K562 (cell line): ENCODE measurements around the gene HMOX1. TPM values are rescaled to one million over a fixed set of nuclear protein-coding genes. Genes with fewer than 3 reads are reported as not detected.

Experiments
- ATF1 ChIP-seq, 2 experiments: fragments of 450-650 bp in 1 of 2; IDR thresholded peaks; 2 replicates each; pipeline ENCODE4 v1.6.1; 2016; ENCODE audit warnings: missing compliant biosample characterization in 1 of 2, missing genetic modification characterization in 1 of 2
- CSDE1 ChIP-seq, 2 experiments: fragments of 450-650 bp; IDR thresholded peaks; 2 replicates each; pipeline ENCODE4 v1.6.1; 2016; ENCODE audit warnings: mild to moderate bottlenecking in 1 of 2
- CTBP1 ChIP-seq: fragments of 450-650 bp; IDR thresholded peaks from 2 replicates; pipeline ENCODE4 v1.6.1; 2016; ENCODE audit warnings: borderline replicate concordance
- ESRRA ChIP-seq: fragments of 450-650 bp; IDR thresholded peaks from 2 replicates; pipeline ENCODE4 v1.6.1; 2014; ENCODE audit warnings: low read depth, mild to moderate bottlenecking, moderate library complexity, borderline replicate concordance
- FOXP1 ChIP-seq: sonication (generic); formaldehyde crosslinking; IDR thresholded peaks from 2 replicates; pipeline ENCODE4 v1.8.0; 2022; ENCODE audit warnings: mild to moderate bottlenecking, missing genetic modification reagents
- GATAD2B ChIP-seq: fragments of 450-650 bp; IDR thresholded peaks from 2 replicates; pipeline ENCODE4 v1.6.1; 2017; ENCODE audit warnings: mild to moderate bottlenecking, borderline replicate concordance
- SMAD3 ChIP-seq: fragments of 450-650 bp; formaldehyde crosslinking; conservative IDR thresholded peaks from 2 replicates; pipeline ENCODE4 v1.4.0; 2020; ENCODE audit warnings: mild to moderate bottlenecking
- SMARCA5 ChIP-seq: fragments of 450-650 bp; IDR thresholded peaks from 2 replicates; pipeline ENCODE4 v1.6.1; 2016
- SMC3 ChIP-seq: conservative IDR thresholded peaks from 2 replicates; pipeline ENCODE4 v1.6.1; 2011; ENCODE audit warnings: low read depth, low read length, improper control_type of control experiment; ENCODE audit not compliant: insufficient read depth
- ZKSCAN8 ChIP-seq: fragments of 200-800 bp; sonication (Bioruptor generic); IDR thresholded peaks from 2 replicates; pipeline ENCODE4 v1.6.1; 2016; ENCODE audit warnings: missing genetic modification characterization, missing compliant biosample characterization
- ZNF12 ChIP-seq: sonication (generic); formaldehyde crosslinking; IDR thresholded peaks from 2 replicates; pipeline ENCODE4 v1.4.0; 2020; ENCODE audit warnings: mild to moderate bottlenecking, missing genetic modification reagents
- ZNF165 ChIP-seq: fragments of 250-450 bp; sonication (Bioruptor Pico); IDR thresholded peaks from 2 replicates; pipeline ENCODE4 v1.4.0; 2020; ENCODE audit warnings: borderline replicate concordance
- ZNF232 ChIP-seq: sonication (generic); formaldehyde crosslinking; IDR thresholded peaks from 2 replicates; pipeline ENCODE4 v1.8.0; 2022; ENCODE audit warnings: mild to moderate bottlenecking, missing genetic modification reagents
- ZNF24 ChIP-seq: fragments of 450-650 bp; IDR thresholded peaks from 2 replicates; pipeline ENCODE4 v1.6.1; 2016
- ZNF511 ChIP-seq: sonication (generic); formaldehyde crosslinking; IDR thresholded peaks from 2 replicates; pipeline ENCODE4 v1.8.0; 2022; ENCODE audit warnings: mild to moderate bottlenecking, missing genetic modification reagents
- ZSCAN29 ChIP-seq: fragments of 450-650 bp; IDR thresholded peaks from 2 replicates; pipeline ENCODE4 v1.6.1; 2017
- polyA plus RNA-seq, 8 experiments: library from polyadenylated mRNA; depleted of rRNA in 4 of 8; stranded (reverse) in 5 of 8; unstranded in 3 of 8; fragments of >200 nt; fragmentation: Nextera tagmentation in 2 of 8; fragmentation: Illumina TruSeq in 1 of 8; extraction: Ambion mirVana in 2 of 8; extraction: Trizol in 1 of 8; gene quantifications; 2 replicates each; pipeline versions ENCODE4 v1.2.1 to v1.2.3, GENCODE V29; 2011 to 2014; ENCODE audit warnings: inconsistent platforms in 1 of 8, missing spikeins in 1 of 8
- total RNA-seq, 7 experiments: library from RNA; depleted of rRNA in 6 of 7; stranded (reverse); fragments of >200 nt in 6 of 7; fragmentation: Illumina TruSeq in 2 of 7; extraction: Trizol in 2 of 7; gene quantifications; 2 replicates each; pipeline versions ENCODE4 v1.2.1 to v1.2.3, GENCODE V29; 2011 to 2021; ENCODE audit warnings: low replicate concordance in 1 of 7
- TF ChIP-seq, protein P1 (sequence below): fragments of 250-450 bp; sonication (Bioruptor Pico); IDR thresholded peaks from 2 replicates; pipeline ENCODE4 v1.8.0; 2021; ENCODE audit warnings: moderate library complexity, mild to moderate bottlenecking, inconsistent platforms

Gene HMOX1
- total and polyA plus RNA-seq, 9 of the 15 experiments (the other 6 are each of a cell fraction or from before 2014, with no cell fraction given) = not detected

- TF ChIP-seq ZNF232 (CRISPR knock-in tag) (no peak), ZNF12 (no peak), CTBP1 (peak; percentile 66; the same call in 1 of the 2 replicates), SMAD3 (CRISPR knock-in tag) (no peak), ZKSCAN8 (CRISPR knock-in tag) (no peak), ZSCAN29 (no peak), ATF1 (CRISPR knock-in tag; IDR thresholded peaks at IDR 0.05) (no peak), ATF1 (tag; IDR thresholded peaks at IDR 0.05) (0 out of 2 replicates have a peak, but pooled peaks have one; percentile 19), SMARCA5 (0 out of 2 replicates have a peak, but pooled peaks have one; percentile 1), SMC3 (peak; percentile 81), ESRRA (0 out of 2 replicates have a peak, but pooled peaks have one; percentile 43), GATAD2B (0 out of 2 replicates have a peak, but pooled peaks have one; percentile 16), ZNF24 (no peak), ZNF511 (CRISPR knock-in tag) (no peak), FOXP1 (CRISPR knock-in tag) (no peak), CSDE1 (IDR thresholded peaks at IDR 0.05) (no peak), ZNF165 (CRISPR knock-in tag) (no peak)
- TF ChIP-seq, protein P1, sequence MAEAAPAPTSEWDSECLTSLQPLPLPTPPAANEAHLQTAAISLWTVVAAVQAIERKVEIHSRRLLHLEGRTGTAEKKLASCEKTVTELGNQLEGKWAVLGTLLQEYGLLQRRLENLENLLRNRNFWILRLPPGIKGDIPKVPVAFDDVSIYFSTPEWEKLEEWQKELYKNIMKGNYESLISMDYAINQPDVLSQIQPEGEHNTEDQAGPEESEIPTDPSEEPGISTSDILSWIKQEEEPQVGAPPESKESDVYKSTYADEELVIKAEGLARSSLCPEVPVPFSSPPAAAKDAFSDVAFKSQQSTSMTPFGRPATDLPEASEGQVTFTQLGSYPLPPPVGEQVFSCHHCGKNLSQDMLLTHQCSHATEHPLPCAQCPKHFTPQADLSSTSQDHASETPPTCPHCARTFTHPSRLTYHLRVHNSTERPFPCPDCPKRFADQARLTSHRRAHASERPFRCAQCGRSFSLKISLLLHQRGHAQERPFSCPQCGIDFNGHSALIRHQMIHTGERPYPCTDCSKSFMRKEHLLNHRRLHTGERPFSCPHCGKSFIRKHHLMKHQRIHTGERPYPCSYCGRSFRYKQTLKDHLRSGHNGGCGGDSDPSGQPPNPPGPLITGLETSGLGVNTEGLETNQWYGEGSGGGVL (CRISPR knock-in tag) = no peak
These were observed 30.1 kb upstream of the HMOX1 start (continued) for GRCh38 chr22:35350539-35351503.
